ENCODE results near the gene DOK4. TPM values are rescaled to one million over a fixed set of nuclear protein-coding genes. Genes with fewer than 3 reads are reported as not detected.

DOK4 gene
- total RNA-seq, 3 donors from 2014 or later: 68.4 to 143 (median 101) TPM

- H3K4me1 ChIP-seq (ENCODE audit: low read depth): peaks cover 1% of the 10 kb centered on the region
- DNase-seq: no peak
- intact Hi-C loops (cut with DNase I, micrococcal nuclease): no loop called here
Observed at GRCh38 chr16:57427307-57427706, 59.0 kb downstream of the DOK4 start.

GRCh38 chr16:57426356-57426755 is 59.9 kb downstream of the DOK4 start:
- Histone ChIP-seq H3K36me3 (ENCODE audit: low read depth) (peaks cover 3% of the 10 kb centered on the region), H3K4me1 (ENCODE audit: low read depth) (peaks cover 3% of the 10 kb centered on the region), H3K9me3 (no peaks in the 10 kb centered on the region), H3K4me3 (no peak overlapping the region)
- ATAC-seq: no peak
- no peak for TF ChIP-seq CTCF (IDR thresholded peaks at IDR 0.05)
- intact Hi-C loops (cut with DNase I, micrococcal nuclease): no loop called here
- no peak for DNase-seq

More at GRCh38 chr16:57427307-57427706, 59.0 kb downstream of the DOK4 start:
- no peak for ATAC-seq
- no peak overlapping the region for H3K4me3 ChIP-seq
- peaks cover 3% of the 10 kb centered on the region for H3K36me3 ChIP-seq (ENCODE audit: low read depth)
- no peak for TF ChIP-seq CTCF (IDR thresholded peaks at IDR 0.05)
- H3K9me3 ChIP-seq: no peaks in the 10 kb centered on the region

GRCh38 chr16:57424583-57424982 is 61.7 kb downstream of the DOK4 start:
- Histone ChIP-seq H3K36me3 (ENCODE audit: low read depth) (no peaks in the 10 kb centered on the region), H3K9me3 (no peaks in the 10 kb centered on the region), H3K4me1 (ENCODE audit: low read depth) (peaks cover 3% of the 10 kb centered on the region), H3K4me3 (no peak overlapping the region)
- DNase-seq (no peak), ATAC-seq (no peak)
- no peak for TF ChIP-seq CTCF (IDR thresholded peaks at IDR 0.05)
- intact Hi-C loops (cut with DNase I, micrococcal nuclease): no loop called here

- DNase-seq (no peak), ATAC-seq (no peak)
- Histone ChIP-seq H3K4me3 (no peak overlapping the region), H3K9me3 (no peaks in the 10 kb centered on the region), H3K36me3 (ENCODE audit: low read depth) (no peaks in the 10 kb centered on the region), H3K4me1 (ENCODE audit: low read depth) (peaks cover 6% of the 10 kb centered on the region)
- intact Hi-C loops (cut with DNase I, micrococcal nuclease): no loop called here
- TF ChIP-seq CTCF (IDR thresholded peaks at IDR 0.05): no peak
Observed at GRCh38 chr16:57423152-57423551, 63.1 kb downstream of the DOK4 start.

GRCh38 chr16:57422026-57422944 is 64.0 kb downstream of the DOK4 start:
- H3K36me3 ChIP-seq (ENCODE audit: low read depth): no peaks in the 10 kb centered on the region
- DNase-seq: peak in 2 of 3 donors; percentile 44 to 64
- peak; percentile 57 for ATAC-seq
- no peak overlapping the region for H3K4me3 ChIP-seq
- intact Hi-C loops (cut with DNase I, micrococcal nuclease): no loop called here
- TF ChIP-seq CTCF (IDR thresholded peaks at IDR 0.05): peak; percentile 27
- H3K4me1 ChIP-seq (ENCODE audit: low read depth): peaks cover 9% of the 10 kb centered on the region
- H3K9me3 ChIP-seq: no peaks in the 10 kb centered on the region

Other genes starting within 250 kb of the DOK4 start
- gene ARL2BP, start 241.2 kb downstream of the DOK4 start, total RNA-seq: 10 to 100 TPM; 29.2 to 39.7 (median 35.4) TPM
- 1 to 10 TPM; 2.8 to 8.6 (median 4.3) TPM for gene PLLP, start 201.8 kb downstream of the DOK4 start, total RNA-seq
- gene CCL22, start 127.7 kb downstream of the DOK4 start, total RNA-seq: under 1 TPM; 0.16 to 0.51 (median 0.41) TPM
- 10 to 100 TPM in 1 of 3 donors, 1 to 10 TPM in 2; 2.6 to 10.5 (median 3.5) TPM for gene CX3CL1, start 114.0 kb downstream of the DOK4 start, total RNA-seq
- gene CCL17, start 81.7 kb downstream of the DOK4 start, total RNA-seq: not detected
- 10 to 100 TPM; 43.2 to 63.7 (median 53.8) TPM for gene CIAPIN1, start 39.1 kb downstream of the DOK4 start, total RNA-seq
- gene COQ9, start 39.0 kb downstream of the DOK4 start, total RNA-seq: 100 to 1,000 TPM in 2 of 3 donors, 10 to 100 TPM in 1; 98.0 to 147 (median 109) TPM
- 10 to 100 TPM; 50.0 to 51.3 (median 51.0) TPM for gene POLR2C, start 23.8 kb downstream of the DOK4 start, total RNA-seq
- 10 to 100 TPM in 1 of 3 donors, 1 to 10 TPM in 2; 1.2 to 16.2 (median 2.5) TPM for gene CCDC102A, start 50.1 kb upstream of the DOK4 start, total RNA-seq
- gene ADGRG5, start 56.1 kb upstream of the DOK4 start, total RNA-seq: 1 to 10 TPM in 2 of 3 donors, under 1 TPM in 1; 0.51 to 1.6 (median 1.1) TPM
- 100 to 1,000 TPM in 1 of 3 donors, 10 to 100 TPM in 2; 37.0 to 104 (median 98.4) TPM for gene ADGRG1, start 142.1 kb upstream of the DOK4 start, total RNA-seq
- gene ADGRG3, start 181.8 kb upstream of the DOK4 start, total RNA-seq: 1 to 10 TPM in 2 of 3 donors, under 1 TPM in 1; 0.84 to 3.4 (median 1.8) TPM
- gene DRC7, start 208.3 kb upstream of the DOK4 start, total RNA-seq: not detected
- gene KATNB1, start 249.3 kb upstream of the DOK4 start, total RNA-seq: 10 to 100 TPM; 12.8 to 21.1 (median 17.9) TPM

Measured in mucosa of descending colon (tissue), 3 donors.